Muscle of leg (tissue), 11 donors: Measurements from ENCODE around the gene DOCK7. TPM values are rescaled to one million over a fixed set of nuclear protein-coding genes. Genes with fewer than 3 reads are reported as not detected.
"Not testable (repeated sequence)": the region's sequence is repeated elsewhere in the genome, so short reads cannot be mapped to it uniquely, and the experiment has no call there.

Experiments
- DNase-seq: peaks from one replicate; pipeline ENCODE4 v3.0.0; 2013
- H3K27ac ChIP-seq: one replicate; pipeline ENCODE4 v1.5.1; 2013; ENCODE audit warnings: mild to moderate bottlenecking, low read length, control low read depth
- H3K27me3 ChIP-seq: one replicate; pipeline ENCODE4 v1.6.1; 2013; ENCODE audit warnings: low read length; ENCODE audit not compliant: control insufficient read depth, insufficient read depth
- H3K36me3 ChIP-seq: one replicate; pipeline ENCODE4 v1.6.1; 2013; ENCODE audit warnings: low read length; ENCODE audit not compliant: control insufficient read depth, insufficient read depth
- H3K4me1 ChIP-seq: one replicate; pipeline ENCODE4 v1.6.1; 2013; ENCODE audit warnings: low read length; ENCODE audit not compliant: control insufficient read depth, insufficient read depth
- H3K4me3 ChIP-seq: one replicate; pipeline ENCODE4 v1.5.1; 2013; ENCODE audit warnings: low read length, control low read depth
- H3K9me3 ChIP-seq: replicated peaks from 2 replicates; pipeline ENCODE4 v1.6.1; 2013; ENCODE audit warnings: low read depth, low read length; ENCODE audit not compliant: control insufficient read depth
- WGBS: methylation state at CpG from one replicate; pipeline ENCODE4 v1.1.5; 2013; ENCODE audit warnings: missing lambda C conversion rate; ENCODE audit not compliant: insufficient coverage; 5-methylcytosine and 5-hydroxymethylcytosine counted together
- polyA plus RNA-seq, 8 donors: library from polyadenylated mRNA; unstranded; fragments of 120-200 nt; gene quantifications; one replicate each; pipeline versions ENCODE4 v1.2.1 to v1.2.3, GENCODE V29; 2013; ENCODE audit warnings: inconsistent platforms in 1 of 8, low replicate concordance in 1 of 8; ENCODE audit not compliant: insufficient read length in 8 of 8, insufficient read depth in 1 of 8
- total RNA-seq: library from RNA; stranded (reverse); fragments of 120-200 nt; gene quantifications from one replicate; pipeline ENCODE4 v1.2.4, GENCODE V29; 2013

DOCK7 gene
- total and polyA plus RNA-seq, 9 donors: 28.8 to 43.8 (median 36.1) TPM

- no peak overlapping the region for H3K27ac ChIP-seq
- peak; percentile 58 for DNase-seq
- no peaks in the 10 kb centered on the region for H3K9me3 ChIP-seq
- H3K36me3 ChIP-seq: no peaks in the 10 kb centered on the region
- no peak overlapping the region for H3K4me3 ChIP-seq
- H3K27me3 ChIP-seq: peaks cover 4% of the 10 kb centered on the region
- peaks cover 2% of the 10 kb centered on the region for H3K4me1 ChIP-seq
Measured at GRCh38 chr1:62722796-62723195, 34.6 kb upstream of the DOCK7 start.

- no peak overlapping the region for H3K4me3 ChIP-seq
- peak; percentile 35 for DNase-seq
- no peak overlapping the region for H3K27ac ChIP-seq
- H3K36me3 ChIP-seq: no peaks in the 10 kb centered on the region
- 11% methylated on average over 1 of the region's 4 CpGs for WGBS
- peaks cover 4% of the 10 kb centered on the region for H3K27me3 ChIP-seq
- H3K9me3 ChIP-seq: no peaks in the 10 kb centered on the region
- peaks cover 2% of the 10 kb centered on the region for H3K4me1 ChIP-seq
Measured at GRCh38 chr1:62720946-62721554, 32.9 kb upstream of the DOCK7 start.

DNA sequence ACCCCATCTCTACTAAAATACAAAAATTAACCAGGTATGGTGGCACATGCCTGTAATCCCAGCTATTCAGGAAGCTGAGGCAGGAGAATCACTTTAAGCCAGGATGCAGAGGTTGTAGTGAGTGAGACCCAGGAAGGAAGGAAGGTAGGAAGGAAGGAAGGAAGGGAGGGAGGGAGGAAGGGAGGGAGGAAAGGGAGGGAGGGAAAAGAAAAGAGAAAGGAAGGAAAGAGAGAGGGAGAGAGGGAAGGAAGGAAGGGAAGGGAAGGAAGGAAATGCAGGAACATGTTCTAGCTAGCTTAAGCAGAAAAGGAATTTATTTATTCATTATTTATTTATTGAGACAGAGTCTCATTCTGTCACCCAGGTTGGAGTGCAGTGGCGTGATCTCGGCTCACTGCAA, 30.2 kb upstream of the DOCK7 start:
- H3K36me3 ChIP-seq, DNase-seq, H3K27me3 ChIP-seq, H3K4me3 ChIP-seq, H3K27ac ChIP-seq, H3K9me3 ChIP-seq, H3K4me1 ChIP-seq: not testable (repeated sequence)
- no CpG with 5 or more reads among the region's 2 CpGs for WGBS

DNA sequence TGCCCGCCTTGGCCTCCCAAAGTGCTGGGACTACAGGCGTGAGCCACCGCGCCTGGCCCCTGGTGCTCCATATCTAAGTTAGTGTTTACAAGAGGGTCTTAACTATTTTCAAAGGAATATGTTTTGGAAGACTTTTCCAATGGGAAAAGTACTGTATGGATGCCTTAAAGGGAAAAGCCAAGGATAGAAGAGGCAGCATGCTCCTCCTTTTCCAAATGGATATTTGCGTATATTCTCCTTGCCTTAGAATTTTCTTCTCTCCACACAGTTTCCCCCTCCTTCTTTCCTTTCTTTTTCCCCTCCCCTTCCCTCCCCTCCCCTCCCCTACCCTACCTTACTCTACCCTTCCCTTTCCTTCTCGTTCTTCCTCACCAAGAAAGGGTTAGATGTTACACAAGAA, 29.3 kb upstream of the DOCK7 start:
- no peak for DNase-seq
- Histone ChIP-seq H3K27me3 (no peaks in the 10 kb centered on the region), H3K9me3 (no peaks in the 10 kb centered on the region), H3K4me3 (no peak overlapping the region), H3K27ac (no peak overlapping the region), H3K36me3 (peaks cover 2% of the 10 kb centered on the region), H3K4me1 (peaks cover 2% of the 10 kb centered on the region)
- WGBS: 100% methylated on average over 1 of the region's 6 CpGs

GRCh38 chr1:62716397-62716796, 28.2 kb upstream of the DOCK7 start:
- Histone ChIP-seq H3K9me3 (no peaks in the 10 kb centered on the region), H3K4me1 (peaks cover 2% of the 10 kb centered on the region), H3K27ac (no peak overlapping the region), H3K4me3 (no peak overlapping the region), H3K36me3 (peaks cover 3% of the 10 kb centered on the region), H3K27me3 (no peaks in the 10 kb centered on the region)
- DNase-seq: peak; percentile 48
- WGBS: 57% methylated on average over 1 of the region's 3 CpGs

GRCh38 chr1:62712336-62713243, 24.4 kb upstream of the DOCK7 start:
- Histone ChIP-seq H3K4me1 (no peaks in the 10 kb centered on the region), H3K27ac (no peak overlapping the region), H3K36me3 (peaks cover 3% of the 10 kb centered on the region), H3K4me3 (no peak overlapping the region), H3K9me3 (no peaks in the 10 kb centered on the region), H3K27me3 (no peaks in the 10 kb centered on the region)
- WGBS: 83% methylated on average over 3 of the region's 3 CpGs
- DNase-seq: no peak

DNA sequence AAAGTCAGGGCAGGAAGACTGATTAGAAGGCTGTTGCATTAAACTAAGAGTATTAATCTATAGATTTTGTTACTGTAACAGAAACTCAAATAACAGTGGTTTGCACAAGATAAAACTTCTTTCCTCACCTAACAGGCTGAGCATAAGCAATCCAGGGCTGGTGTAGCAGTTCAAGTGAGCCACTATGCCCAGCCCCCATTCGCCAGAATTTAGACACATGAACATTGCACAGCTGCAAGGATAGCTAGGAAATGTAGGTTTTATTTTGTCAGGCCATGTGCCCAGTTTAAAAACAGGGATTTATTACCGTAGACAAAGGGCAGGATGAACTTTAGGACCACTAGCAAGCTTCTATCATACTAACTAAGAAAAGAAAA, 19.5 kb upstream of the DOCK7 start:
- no peak for DNase-seq
- H3K36me3 ChIP-seq: peaks cover 3% of the 10 kb centered on the region
- H3K4me1 ChIP-seq: no peaks in the 10 kb centered on the region
- no peaks in the 10 kb centered on the region for H3K27me3 ChIP-seq
- H3K4me3 ChIP-seq: no peak overlapping the region
- H3K9me3 ChIP-seq: peaks cover 6% of the 10 kb centered on the region
- H3K27ac ChIP-seq: no peak overlapping the region
- WGBS: no CpG with 5 or more reads among the region's 2 CpGs

DNA sequence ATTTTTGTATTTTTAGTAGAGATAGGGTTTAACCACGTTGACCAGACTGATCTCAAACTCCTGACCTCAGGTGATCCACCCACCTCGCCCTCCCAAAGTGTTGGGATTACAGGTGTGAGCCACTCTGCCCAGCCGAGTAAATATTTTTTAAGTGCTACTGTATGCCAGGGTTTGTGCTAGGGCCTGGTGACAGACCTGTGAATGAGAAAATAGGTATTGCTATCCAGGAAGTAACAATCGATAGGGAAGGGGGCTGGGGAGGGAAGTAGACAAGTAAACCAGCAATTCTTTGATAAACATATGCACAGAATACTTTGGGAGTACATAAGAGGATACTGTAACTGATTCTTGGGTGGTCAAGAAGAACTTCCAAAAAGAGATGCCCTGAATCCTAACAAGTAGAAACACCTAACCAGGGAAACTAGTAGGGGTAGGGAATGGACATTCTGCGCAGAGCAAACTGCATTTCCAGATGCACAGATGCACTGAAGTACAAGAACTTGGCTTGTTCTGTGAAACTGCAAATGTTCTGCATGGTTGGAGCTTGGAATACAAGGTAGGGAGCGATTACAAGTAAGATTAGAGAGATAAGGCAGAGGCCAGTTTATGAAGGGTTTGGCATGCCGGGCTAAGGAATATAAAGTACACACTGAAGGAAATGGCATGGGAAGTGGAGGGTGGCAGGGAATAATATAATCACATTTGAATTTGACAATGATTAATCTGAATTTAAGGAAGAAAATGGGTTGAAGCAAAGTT, 19.0 kb upstream of the DOCK7 start:
- H3K4me1 ChIP-seq: no peaks in the 10 kb centered on the region
- H3K27me3 ChIP-seq: no peaks in the 10 kb centered on the region
- H3K36me3 ChIP-seq: no peaks in the 10 kb centered on the region
- DNase-seq: no peak
- WGBS: 82% methylated on average over 4 of the region's 7 CpGs
- H3K27ac ChIP-seq: no peak overlapping the region
- H3K4me3 ChIP-seq: no peak overlapping the region
- peaks cover 6% of the 10 kb centered on the region for H3K9me3 ChIP-seq

GRCh38 chr1:62698161-62698560, 10.0 kb upstream of the DOCK7 start:
- not testable (repeated sequence) for H3K9me3 ChIP-seq, H3K36me3 ChIP-seq, H3K27me3 ChIP-seq, H3K4me3 ChIP-seq, DNase-seq, H3K4me1 ChIP-seq, H3K27ac ChIP-seq
- 100% methylated on average over 1 of the region's 5 CpGs for WGBS

- not testable (repeated sequence) for H3K27ac ChIP-seq, H3K4me1 ChIP-seq, H3K27me3 ChIP-seq, H3K36me3 ChIP-seq, DNase-seq, H3K4me3 ChIP-seq, H3K9me3 ChIP-seq
- WGBS: 100% methylated on average over 1 of the region's 7 CpGs
Measured at GRCh38 chr1:62694479-62694878, 6.3 kb upstream of the DOCK7 start.
